Measurements from ENCODE around the gene FANCD2OS.

- TF ChIP-seq POLR2A (IDR thresholded peaks at IDR 0.05): no peak
- TF ChIP-seq CTCF (IDR thresholded peaks at IDR 0.05): no peak
- TF ChIP-seq EP300 (IDR thresholded peaks at IDR 0.05; ENCODE audit: low read depth): no peak
- TF ChIP-seq POLR2AphosphoS5 (IDR thresholded peaks at IDR 0.05): no peak
Observed at GRCh38 chr3:10150987-10151386, 42.9 kb upstream of the FANCD2OS start.

Data from transverse colon (tissue), 4 donors.